GM18858 (cell line): ENCODE data around the gene COG6.

ENCODE experiments used
- ATAC-seq: cut with Tn5 transposase; IDR thresholded peaks from one replicate; pipeline ENCODE4 v1.9.1; 2021; ENCODE audit not compliant: unreplicated experiment

The COG6 gene

DNA sequence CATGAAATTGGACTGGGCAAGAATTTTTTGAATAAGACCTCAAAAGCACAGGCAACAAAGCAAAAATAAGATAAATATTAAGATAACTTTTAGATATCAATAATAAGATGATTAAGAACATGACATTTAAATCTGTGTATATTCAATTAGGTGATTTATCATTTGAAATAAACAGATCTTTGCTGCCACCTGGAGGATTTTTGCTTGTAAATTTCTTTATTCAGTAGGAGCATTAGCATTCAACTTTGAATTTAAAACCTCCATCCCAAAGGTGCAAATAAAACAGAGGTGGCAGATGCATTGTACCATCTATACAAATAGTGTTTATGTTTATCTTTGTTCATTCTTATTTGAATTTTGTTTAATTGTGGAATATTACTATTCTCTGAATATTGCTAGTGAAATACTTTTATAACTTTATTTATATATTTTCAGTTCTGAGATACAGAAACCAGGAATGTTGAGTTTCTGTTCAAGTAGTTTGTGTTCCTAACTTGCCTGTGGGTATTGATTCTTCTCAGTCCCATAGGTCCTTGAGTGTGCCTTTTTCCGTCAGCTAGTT, 20.9 kb downstream of the COG6 start:
- ATAC-seq, result no peak

DNA sequence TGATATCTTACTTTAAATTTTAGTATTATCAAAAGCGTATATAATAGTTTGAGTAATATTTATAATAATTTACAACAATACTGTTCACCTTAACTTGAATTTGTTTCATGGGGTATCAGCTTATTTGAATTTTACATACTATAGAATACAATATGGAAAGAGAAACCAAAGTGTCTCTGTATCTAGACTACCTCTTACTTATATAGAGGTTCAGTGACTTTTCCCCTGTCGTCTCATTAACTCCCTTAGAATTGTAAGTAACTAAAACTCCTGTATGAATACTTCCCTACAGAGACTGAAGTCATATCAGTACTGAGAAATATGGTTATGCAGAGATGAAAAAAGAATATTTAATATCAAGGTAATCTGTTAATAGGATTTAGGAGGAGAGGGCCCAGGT, 26.8 kb downstream of the COG6 start:
- no peak for ATAC-seq

DNA sequence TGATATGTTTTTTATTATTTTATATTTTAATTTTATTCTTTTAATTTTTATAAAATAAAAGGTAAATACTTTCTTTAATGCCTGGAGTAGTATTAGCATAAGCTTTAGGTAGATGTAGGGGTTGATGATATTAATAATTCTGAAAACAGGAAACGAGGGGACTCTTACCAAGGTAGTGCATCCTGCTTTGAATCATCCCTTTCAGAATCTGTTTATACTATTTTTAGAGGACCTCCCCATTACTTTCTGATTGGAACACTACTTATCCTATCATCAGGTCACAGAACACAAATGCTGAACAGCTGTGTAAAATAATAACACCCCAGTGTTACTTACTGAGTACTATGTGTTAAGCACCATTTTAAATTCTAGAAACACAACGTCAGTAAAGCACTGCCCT, 27.3 kb downstream of the COG6 start:
- no peak for ATAC-seq

DNA sequence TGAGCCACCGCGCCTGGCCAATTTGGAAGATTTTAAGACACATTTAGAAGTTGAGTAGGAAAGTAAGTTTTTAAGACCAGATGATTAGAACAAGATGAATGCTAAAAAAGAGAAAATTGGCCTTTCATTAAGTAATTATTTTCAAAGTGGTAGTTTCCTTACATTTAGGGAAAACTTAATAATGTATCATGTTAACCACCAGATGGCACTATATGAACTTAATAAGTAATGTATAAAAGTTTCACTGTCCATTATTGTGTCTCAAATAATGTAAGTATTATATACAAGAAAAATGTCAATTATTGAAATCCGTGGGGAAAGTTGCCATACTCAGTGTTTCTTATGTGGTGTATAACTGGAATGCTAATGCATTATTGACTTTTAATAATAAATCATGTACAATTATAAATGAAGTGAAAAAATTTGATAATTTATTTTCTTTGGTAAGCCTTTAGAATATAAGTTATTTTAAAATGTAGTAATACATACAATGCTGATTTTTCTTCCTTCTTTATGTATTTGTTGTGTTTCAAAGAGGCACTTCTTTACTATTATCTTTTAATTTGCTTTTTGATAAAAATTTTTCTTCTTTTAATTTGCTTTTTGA, 29.2 kb downstream of the COG6 start:
- no peak for ATAC-seq

DNA sequence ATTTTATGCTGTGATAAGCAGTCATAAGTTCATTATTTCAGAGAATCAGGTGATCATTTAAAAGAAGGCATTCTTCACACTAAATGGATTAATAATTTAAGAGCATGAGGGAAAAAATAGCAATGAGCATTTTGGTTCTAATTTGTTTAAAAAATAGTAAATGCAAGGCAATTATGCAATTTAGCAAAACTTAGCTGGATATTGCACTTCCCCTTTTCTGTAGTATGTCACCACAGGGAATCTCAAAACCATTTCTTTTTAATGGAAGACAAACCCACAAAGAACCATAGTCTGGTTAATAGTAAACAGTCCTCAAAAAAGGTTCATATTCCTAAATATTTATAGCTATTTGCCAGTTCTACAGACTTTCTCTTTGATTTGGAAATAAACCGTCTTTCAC, 30.2 kb downstream of the COG6 start:
- ATAC-seq, result no peak

DNA sequence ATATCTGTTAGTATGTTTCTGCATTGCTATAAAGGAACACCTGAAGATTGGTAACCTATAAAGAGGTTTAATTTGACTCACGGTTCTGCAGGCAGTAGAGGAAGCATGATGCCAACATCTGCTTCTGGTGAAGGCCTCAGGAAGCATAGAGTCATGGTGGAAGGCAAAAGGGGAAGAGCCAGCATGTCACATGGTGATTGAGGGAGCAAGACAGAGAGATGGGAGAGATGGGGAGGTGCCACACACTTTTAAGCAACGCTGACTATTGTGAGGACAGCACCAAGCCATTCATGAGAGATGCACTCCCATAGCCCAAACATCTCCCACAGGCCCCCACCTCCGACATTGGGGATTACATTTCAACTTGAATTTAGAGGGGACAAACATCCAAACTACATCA, 32.8 kb downstream of the COG6 start:
- ATAC-seq, result no peak

DNA sequence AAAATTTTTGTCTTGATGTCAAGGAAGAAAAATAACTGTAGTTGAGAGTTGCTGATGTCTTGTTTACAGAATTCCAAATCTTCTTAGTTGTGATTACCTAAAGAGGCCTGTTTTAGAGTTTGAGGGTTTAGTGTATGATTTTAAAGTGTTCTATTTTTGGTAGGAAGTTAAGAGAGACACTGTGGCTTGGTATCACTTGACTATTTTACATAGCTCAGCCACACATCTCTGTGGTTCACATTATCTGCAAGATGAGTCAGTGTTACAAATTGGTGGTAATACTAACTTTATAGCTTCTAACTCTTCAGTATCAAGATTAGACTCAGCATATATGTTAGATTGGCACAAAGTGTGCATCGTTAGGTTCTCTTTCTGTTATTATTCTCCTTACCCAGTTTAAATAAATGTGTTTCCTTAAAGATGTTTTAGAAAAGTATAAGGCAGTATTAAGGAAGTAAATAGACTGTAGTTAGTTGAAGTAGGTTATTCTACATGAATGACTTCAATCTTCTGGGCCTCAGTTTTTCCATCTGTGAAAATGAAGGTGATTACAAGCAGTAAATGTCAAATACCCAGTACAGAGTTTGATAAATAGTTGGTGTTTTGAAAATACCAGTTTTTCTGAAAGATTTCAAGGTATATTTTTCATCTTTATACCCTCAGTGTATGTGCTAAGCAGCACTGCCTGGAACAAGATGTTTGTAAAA, 33.4 kb downstream of the COG6 start:
- peak; percentile 81 for ATAC-seq

DNA sequence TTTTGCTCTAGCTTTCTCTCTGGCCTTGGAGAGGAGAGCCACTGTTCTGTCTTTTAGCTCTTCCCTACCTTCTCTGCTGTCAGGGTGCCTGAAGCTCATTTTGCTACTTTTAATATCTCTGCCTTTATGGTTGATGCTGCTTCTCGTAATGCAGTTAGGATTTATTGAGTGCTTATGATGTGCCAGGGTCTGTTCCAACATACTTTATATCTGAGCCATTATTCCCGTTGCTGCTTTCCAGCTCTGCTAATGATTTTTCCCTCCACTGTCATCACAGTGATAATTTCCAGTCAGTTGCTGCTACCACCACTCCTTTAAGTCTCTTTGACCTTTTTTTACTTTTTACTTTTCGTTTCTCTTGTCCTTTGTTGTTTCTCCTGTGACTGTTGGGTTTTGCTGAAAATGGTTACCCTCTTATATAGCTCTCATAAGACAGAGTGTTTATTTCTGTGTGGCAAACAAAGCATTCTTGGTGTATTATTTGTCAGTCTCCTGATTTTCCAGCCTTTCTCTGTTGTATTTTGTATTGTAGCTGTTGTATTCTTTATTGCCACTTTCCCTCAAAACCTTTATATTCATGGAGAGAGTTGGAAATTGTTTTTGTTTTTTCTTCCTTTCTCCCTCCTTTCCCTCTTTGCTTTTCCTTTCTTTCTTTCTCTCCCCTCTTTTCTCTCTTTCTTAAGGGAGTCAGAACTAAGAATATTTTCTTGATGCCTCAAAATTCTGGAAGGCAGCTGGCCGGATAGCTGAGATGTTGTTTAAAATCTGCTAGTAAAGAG, 37.4 kb downstream of the COG6 start:
- ATAC-seq, result no peak

DNA sequence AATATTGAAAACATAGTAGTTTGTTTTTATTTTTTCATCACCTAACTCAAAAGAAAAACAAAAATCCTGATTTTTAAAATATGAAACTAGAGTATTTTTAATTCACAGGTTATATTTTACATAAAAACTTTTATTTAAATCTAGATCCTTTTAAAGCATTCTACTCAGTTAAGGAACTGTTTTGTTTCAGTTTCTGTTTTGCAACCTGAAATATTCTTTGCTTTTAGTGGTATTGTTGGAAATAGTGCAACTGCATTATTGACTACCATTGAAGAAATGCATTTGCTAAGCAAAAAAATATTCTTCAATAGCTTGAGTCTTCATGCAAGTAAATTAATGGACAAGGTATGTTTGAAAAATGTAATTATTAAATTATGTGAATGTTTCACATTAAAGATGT, 43.8 kb downstream of the COG6 start:
- ATAC-seq, result no peak

DNA sequence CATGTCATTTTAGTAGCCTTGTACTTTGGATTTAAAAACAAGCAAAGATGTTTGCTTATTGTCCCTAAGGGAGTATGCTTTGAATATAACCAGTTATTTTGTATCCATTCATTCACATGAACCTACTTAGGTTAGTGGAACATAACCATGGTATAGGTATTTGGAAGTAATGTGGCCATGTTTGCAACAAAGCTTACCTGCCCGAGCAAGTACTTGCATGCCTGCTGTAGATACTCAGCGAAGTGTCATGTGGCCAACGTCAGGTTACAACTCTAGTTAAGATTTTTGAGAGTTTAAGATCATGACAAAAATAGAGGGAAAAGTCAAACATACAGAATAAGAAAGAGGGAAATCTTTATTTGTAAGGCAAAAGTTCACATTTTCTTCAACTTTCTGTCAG, 57.2 kb downstream of the COG6 start:
- ATAC-seq, result no peak

DNA sequence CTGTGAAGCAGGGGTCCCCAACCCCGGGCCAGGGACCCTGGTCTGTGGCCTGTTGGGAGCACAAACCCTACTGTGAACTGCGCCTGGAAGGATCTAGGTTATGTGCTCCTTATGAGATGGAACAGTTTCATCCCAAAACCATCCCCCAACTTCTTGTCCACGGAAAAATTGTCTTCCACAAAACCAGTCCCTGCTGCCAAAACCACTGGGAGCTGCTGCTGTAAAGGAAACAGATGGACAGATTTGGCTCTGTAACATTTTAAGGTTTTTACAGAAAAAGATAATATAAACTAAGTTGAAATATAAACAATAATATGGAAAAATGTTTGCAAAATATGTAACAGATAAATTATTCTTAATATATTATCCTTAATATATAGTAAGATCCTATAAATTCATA, 73.7 kb downstream of the COG6 start:
- no peak for ATAC-seq

DNA sequence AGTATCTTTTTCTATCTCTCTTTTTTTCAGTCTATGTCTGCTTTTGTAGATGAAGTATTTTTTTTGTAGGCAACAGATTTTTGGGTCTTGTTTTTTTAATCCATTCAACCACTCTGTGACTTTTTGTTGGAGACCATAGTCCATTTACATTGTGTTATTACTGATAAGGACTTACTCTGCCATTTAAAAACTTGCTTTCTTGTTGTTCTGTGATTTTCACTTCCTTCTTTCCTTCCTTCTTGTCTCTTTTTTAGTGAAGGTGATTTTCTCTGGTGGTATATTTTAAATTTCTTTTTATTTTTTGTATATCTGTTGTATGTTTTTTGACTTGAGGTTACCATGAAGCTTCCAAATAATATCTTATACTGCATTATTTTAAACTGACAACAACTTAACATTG, 79.5 kb downstream of the COG6 start:
- ATAC-seq, result no peak

DNA sequence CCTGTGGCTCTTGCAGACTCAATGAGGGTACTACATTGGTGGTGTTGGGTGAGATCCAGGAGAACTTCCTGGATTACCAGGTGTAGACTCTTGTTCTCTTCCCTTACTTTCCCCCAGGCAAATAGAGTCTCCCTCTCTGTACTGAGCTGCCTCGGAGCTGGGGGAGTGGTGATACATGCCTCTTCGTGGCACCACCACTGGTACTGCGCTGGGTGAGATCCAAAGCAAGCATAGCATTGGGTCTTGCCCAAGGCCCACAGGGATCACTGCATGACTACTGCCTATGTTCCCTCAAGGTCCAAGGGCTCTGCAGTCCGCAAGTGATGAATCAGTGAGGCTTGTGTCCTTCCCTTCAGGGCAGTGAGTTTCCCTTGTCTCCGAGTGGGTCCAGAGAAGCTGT, 81.6 kb downstream of the COG6 start:
- no peak for ATAC-seq

DNA sequence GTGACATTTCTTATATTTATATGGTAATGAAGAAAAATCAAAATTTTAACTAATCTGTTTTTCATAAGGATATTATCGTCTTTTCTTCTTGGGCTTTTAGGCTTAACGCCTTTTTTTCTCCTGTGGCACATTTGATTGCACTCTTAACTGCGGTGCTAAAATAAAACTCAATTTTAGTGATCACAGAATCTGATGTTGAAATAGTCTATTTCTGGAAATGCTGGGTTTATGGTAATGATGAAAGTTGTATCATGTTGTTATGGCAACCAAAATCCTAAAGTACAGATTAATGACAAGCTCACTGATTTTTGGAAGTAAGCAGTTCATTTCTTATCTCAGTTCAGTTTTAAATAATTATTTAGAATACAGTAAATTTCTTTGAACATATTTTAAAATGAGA, 85.3 kb downstream of the COG6 start:
- no peak for ATAC-seq

DNA sequence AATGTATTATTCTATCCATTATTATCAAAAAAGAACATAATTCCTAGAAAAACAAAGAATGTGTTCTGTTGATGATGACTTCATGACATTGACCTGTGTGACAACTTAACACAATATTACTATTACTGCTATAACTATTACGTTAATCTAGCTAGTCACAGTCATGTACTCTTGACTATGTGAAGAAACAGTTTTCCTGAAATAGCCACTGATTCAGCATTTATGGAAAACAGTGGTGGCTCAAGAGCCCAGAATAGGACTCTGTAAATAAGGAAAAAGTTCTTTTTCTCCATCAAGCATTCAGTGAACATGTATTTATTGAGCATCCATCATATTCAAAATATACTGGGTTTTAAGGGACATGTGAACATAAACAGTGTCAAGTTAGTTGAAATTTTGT, 93.5 kb downstream of the COG6 start:
- no peak for ATAC-seq

DNA sequence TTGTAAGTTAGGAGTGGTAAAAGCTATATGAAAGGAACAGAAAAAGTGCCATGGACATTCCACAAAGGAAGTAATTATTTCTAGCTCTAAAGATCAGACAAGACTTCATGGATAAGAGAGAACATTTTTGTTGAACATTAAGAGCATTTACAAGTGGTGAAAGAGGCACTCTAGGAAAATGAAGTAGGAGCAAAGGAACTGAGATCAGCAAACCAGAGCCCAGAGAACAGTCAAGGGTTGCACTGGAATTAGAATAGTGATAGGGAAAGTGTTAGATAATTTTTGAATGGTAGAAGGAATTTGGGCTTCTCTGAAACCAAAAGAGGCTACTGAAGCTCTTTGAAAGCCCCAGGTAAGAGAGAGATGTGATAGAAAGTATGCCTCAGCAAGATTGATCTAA, 94.1 kb downstream of the COG6 start:
- no peak for ATAC-seq

DNA sequence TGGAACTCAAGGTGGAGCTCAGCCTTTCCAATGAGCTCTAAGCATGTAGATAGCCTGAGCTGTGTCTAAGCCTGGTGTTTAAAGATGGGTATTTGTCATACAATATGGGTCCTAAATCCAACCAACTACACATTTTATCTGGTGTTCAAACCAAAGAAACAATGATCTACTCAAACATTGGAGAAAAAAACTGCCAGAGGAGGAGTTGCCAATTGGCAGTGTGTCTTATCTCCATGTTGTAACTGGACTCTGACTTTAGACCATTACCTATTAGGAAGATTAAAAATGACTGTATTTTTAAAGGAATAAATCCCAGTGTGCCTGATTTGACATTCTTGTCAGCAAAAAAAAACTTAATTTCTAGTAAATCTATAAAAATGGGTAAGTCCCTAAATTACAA, 96.3 kb downstream of the COG6 start:
- no peak for ATAC-seq

DNA sequence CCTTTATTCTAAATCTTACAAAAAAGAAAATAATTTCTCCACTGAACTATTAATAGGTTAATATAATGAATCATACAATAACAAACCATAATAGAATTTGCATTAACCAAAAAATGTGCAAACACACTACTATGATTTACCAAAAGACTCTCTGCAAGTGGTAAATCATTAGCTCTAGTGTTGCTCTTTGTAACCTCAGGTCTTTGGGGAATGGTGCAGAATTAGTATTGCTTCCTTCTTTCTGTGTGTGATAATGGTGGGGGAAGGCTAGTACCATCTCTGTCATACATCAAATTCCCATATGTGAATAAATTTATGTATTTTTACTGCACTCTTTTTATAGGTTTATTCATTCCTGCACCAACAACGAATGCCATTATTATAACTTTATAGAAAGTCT, 105.1 kb downstream of the COG6 start:
- ATAC-seq, result peak; percentile 80

DNA sequence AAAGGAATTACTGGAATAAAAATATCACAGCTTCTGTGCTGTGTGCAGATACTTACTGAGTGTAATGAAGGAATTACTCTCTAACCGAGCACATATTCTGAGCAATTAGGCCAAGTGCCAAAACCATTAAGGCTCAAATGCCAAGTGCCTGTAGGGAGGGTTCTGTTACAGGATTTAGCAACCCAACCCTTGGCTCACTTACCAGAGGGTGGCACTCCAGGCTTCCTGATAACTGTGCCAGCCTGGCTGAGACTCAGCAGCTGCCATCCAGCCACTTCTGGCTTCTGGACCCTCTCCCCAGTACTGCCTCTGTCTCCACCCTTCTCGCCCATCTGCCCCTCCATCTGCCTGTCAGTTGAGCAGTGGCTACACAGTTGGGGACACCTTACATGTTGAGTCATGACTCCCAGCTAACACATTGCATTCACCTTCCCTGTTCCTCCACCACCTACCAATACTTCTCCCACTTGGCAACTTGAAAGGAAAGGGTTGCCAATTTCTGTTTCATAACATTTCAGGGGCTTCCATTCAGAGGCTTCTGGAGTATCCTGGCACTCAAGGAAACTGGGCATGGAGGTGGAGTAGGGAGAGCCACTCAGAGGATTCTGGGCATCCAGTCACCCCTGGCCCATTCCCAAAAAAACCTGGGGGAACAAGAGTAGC, 110.5 kb downstream of the COG6 start:
- ATAC-seq, result no peak

DNA sequence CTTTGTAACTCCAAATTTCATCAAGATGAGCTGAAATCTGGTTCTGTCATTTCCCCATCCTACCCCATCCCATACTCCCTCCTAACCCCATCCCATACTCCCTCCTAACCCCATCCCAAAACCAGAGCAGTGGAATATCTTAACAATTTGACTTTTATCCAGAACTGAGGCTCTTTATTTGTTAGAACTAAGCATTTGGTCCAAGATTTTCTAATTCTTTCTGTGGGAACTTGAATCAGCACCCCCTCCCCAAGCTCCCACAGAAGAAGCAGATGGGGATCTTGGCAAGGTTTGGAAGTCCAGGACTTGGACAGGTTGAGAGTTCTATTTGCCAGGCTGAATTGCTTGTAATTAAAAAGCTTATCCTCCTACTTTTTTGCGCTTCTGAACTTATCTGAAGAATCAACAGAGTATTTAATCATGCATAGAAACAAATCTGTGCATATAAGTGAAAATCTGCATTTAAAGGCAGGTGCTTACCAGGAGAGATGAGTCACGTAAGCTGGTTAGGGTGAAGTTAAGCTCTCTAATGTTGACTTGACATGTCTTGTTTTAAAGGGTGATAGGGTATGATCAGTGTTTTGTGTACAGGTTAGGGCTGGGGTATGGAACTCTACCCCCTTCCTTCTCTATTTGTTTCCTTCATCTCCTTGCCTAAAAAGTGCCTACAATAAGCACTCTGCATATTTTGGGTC, 111.1 kb downstream of the COG6 start:
- ATAC-seq, result no peak
